ENCODE measurements around the gene SLC38A5. TPM values are rescaled to one million over a fixed set of nuclear protein-coding genes. Genes with fewer than 3 reads are reported as not detected.

SLC38A5 gene
- total and polyA plus RNA-seq, 9 donors: 6.2 to 26.0 (median 10.7) TPM

DNA sequence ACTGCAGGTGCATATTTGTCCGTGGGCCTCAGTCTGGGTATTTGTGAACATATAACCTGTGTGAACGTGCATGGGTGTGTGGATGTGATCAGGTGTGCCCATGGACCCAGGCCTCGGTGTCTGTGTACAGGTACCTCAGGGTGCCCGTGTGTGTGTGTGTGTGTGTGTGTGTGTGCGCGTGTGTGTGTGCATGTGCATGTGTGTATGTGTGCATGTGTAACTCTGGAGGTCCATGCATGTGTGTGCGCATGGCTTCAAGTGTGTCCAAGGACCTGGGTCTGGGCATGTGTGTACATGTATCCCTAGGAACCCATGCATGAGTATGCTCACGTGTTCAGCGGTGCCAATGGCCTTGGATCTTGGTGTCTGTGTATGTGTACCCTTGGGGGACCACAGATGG lies 21.7 kb upstream of the SLC38A5 start:
- Histone ChIP-seq H3K4me1 (ENCODE audit: insufficient read depth) (no peaks in the 10 kb centered on the region), H3K9me3 (no peaks in the 10 kb centered on the region), H3K4me3 (no peak overlapping the region), H3K27me3 (no peaks in the 10 kb centered on the region), H3K27ac (no peak overlapping the region), H3K36me3 (no peaks in the 10 kb centered on the region)
- intact Hi-C loops (cut with DNase I): no loop called here
- TF ChIP-seq, protein P1, sequence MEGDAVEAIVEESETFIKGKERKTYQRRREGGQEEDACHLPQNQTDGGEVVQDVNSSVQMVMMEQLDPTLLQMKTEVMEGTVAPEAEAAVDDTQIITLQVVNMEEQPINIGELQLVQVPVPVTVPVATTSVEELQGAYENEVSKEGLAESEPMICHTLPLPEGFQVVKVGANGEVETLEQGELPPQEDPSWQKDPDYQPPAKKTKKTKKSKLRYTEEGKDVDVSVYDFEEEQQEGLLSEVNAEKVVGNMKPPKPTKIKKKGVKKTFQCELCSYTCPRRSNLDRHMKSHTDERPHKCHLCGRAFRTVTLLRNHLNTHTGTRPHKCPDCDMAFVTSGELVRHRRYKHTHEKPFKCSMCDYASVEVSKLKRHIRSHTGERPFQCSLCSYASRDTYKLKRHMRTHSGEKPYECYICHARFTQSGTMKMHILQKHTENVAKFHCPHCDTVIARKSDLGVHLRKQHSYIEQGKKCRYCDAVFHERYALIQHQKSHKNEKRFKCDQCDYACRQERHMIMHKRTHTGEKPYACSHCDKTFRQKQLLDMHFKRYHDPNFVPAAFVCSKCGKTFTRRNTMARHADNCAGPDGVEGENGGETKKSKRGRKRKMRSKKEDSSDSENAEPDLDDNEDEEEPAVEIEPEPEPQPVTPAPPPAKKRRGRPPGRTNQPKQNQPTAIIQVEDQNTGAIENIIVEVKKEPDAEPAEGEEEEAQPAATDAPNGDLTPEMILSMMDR (IDR thresholded peaks at IDR 0.05): no peak
- no peak for TF ChIP-seq EP300 (IDR thresholded peaks at IDR 0.05)
- no peak for TF ChIP-seq POLR2A (IDR thresholded peaks at IDR 0.05)
- DNase-seq: no peak
- 79 to 89% (median 82%) methylated on average over 9 of the region's 9 CpGs for whole genome bisulfite sequencing, 3 donors

DNA sequence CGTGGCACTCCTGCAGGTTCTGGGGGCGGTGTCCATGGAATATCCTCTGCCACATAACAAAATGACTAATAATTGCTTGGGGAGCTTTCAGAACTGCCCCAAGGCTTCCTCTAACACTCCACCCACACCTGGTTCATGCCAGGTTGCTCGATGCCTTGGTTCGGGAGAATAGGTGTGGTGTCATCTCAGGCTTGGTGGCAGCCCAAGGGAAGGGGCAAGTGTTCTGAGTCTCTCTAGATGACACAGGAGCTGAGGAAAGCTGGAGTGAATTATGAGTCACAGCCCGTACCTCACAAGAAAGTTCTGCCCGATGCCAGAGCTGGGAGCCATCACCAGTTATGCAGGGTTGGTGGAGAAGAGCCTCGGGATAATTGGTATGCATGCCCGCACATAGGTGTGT lies 20.6 kb upstream of the SLC38A5 start:
- intact Hi-C loops (cut with DNase I): no loop called here
- no peak overlapping the region for H3K27ac ChIP-seq
- no peaks in the 10 kb centered on the region for H3K27me3 ChIP-seq
- 75 to 78% (median 76%) methylated on average over 8 of the region's 8 CpGs for WGBS, 3 donors
- TF ChIP-seq POLR2A (IDR thresholded peaks at IDR 0.05): no peak
- no peak for TF ChIP-seq EP300 (IDR thresholded peaks at IDR 0.05)
- H3K4me1 ChIP-seq (ENCODE audit: insufficient read depth): no peaks in the 10 kb centered on the region
- H3K9me3 ChIP-seq: no peaks in the 10 kb centered on the region
- DNase-seq: no peak
- no peaks in the 10 kb centered on the region for H3K36me3 ChIP-seq
- no peak overlapping the region for H3K4me3 ChIP-seq

DNA sequence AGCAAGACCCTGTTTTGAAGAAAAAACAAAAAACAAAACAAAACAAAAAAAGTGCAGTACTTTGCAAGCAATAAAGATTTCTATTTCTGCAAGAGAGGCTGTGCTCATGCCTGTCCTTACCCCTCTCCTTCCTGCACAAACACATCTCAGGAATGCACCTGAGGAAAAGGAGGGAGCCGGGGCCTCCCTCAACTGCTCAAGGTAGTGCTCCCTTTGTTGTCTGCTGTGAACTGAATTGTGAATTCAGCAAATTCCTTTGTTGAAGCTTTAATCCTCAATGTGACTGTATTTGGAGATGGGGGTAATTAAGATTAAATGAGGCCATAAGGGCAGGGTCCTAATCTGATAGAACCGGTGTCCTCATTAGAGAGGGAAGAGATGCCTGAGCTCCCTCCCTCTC lies 19.8 kb upstream of the SLC38A5 start:
- H3K4me1 ChIP-seq (ENCODE audit: insufficient read depth): no peaks in the 10 kb centered on the region
- TF ChIP-seq, protein P1 (IDR thresholded peaks at IDR 0.05): no peak
- no peak for TF ChIP-seq POLR2A (IDR thresholded peaks at IDR 0.05)
- TF ChIP-seq EP300 (IDR thresholded peaks at IDR 0.05): no peak
- no peak overlapping the region for H3K27ac ChIP-seq
- no peak for DNase-seq
- intact Hi-C loops (cut with DNase I): no loop called here
- H3K9me3 ChIP-seq: no peaks in the 10 kb centered on the region
- WGBS, 3 donors: 70 to 80% (median 72%) methylated on average over 2 of the region's 2 CpGs
- no peaks in the 10 kb centered on the region for H3K36me3 ChIP-seq
- H3K4me3 ChIP-seq: no peak overlapping the region
- no peaks in the 10 kb centered on the region for H3K27me3 ChIP-seq

DNA sequence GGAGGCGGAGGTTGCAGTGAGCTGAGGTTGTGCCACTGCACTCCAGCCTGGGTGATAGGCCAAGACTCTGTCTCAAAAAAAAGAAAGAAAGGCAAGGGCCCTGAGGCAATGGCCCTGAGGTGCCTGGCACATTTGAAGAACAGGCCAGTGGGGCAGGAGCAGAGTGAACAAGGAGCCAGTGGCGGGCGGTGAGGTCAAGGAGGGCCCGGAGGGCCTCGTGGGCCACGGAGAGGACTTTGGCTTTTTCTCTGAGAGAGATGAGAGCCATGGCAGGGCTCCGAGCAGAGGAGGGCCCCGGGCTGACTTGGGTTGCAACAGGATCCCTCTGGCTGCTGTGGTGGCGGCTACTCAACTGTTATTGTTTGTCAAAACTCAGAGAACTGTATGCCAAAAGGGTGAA lies 19.2 kb upstream of the SLC38A5 start:
- Histone ChIP-seq H3K4me3 (no peak overlapping the region), H3K9me3 (no peaks in the 10 kb centered on the region), H3K4me1 (ENCODE audit: insufficient read depth) (no peaks in the 10 kb centered on the region), H3K36me3 (no peaks in the 10 kb centered on the region), H3K27me3 (no peaks in the 10 kb centered on the region), H3K27ac (no peak overlapping the region)
- no peak for DNase-seq
- WGBS, 3 donors: 79 to 86% (median 80%) methylated on average over 9 of the region's 9 CpGs
- intact Hi-C loops (cut with DNase I): no loop called here
- TF ChIP-seq POLR2A (IDR thresholded peaks at IDR 0.05) (no peak), EP300 (IDR thresholded peaks at IDR 0.05) (no peak)
- TF ChIP-seq, protein P1 (IDR thresholded peaks at IDR 0.05): no peak

DNA sequence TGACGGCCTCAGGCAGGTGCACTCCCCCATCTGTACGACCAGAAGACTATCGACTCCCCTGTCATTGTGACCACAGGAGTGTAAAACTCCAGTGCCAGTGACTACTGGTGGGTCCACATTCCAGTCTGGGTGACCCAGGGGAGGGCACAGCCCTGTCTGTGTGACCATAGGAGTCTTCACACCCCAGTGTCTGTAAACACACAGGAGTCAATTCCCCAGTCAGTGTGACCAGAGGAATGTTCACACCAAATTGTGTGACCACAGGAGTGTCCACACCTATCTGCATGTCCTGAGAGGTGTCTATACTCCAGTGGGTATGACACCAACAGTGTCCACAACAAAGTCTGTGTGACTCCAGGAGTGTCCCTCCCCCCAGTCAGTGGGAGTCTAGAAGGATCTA lies 18.0 kb upstream of the SLC38A5 start:
- no peak overlapping the region for H3K27ac ChIP-seq
- WGBS, 3 donors: 69 to 73% (median 72%) methylated on average over 3 of the region's 3 CpGs
- no peak overlapping the region for H3K4me3 ChIP-seq
- intact Hi-C loops (cut with DNase I): no loop called here
- no peaks in the 10 kb centered on the region for H3K9me3 ChIP-seq
- H3K36me3 ChIP-seq: no peaks in the 10 kb centered on the region
- TF ChIP-seq POLR2A (IDR thresholded peaks at IDR 0.05): no peak
- TF ChIP-seq, protein P1 (IDR thresholded peaks at IDR 0.05): no peak
- no peak for TF ChIP-seq EP300 (IDR thresholded peaks at IDR 0.05)
- no peaks in the 10 kb centered on the region for H3K27me3 ChIP-seq
- DNase-seq: no peak
- no peaks in the 10 kb centered on the region for H3K4me1 ChIP-seq (ENCODE audit: insufficient read depth)
